ENCODE results near the gene TIMM8A. TPM values are rescaled to one million over a fixed set of nuclear protein-coding genes. Genes with fewer than 3 reads are reported as not detected.
A peak's percentile ranks its signal among the peaks of the same experiment; 100 is the strongest.
"Not testable (repeated sequence)": the region's sequence is repeated elsewhere in the genome, so short reads cannot be mapped to it uniquely, and the experiment has no call there.

The TIMM8A gene
- polyA plus RNA-seq, 1 donor: 21.5 TPM

- Histone ChIP-seq H3K27ac (ENCODE audit: low read length) (no peak overlapping the region), H3K9me3 (ENCODE audit: control insufficient read depth, low read depth, low read length) (no peaks in the 10 kb centered on the region), H3K4me3 (ENCODE audit: low read length) (no peak overlapping the region), H3K27me3 (ENCODE audit: control insufficient read depth, insufficient read depth, low read length) (no peaks in the 10 kb centered on the region), H3K4me1 (ENCODE audit: control insufficient read depth, insufficient read depth, low read length) (no peaks in the 10 kb centered on the region), H3K36me3 (ENCODE audit: control insufficient read depth, insufficient read depth, low read length) (no peaks in the 10 kb centered on the region)
- no peak for DNase-seq
- WGBS (ENCODE audit: insufficient coverage, low lambda C conversion rate): no CpG with 5 or more reads among the region's 3 CpGs
Observed at GRCh38 chrX:101362116-101362515, 13.6 kb upstream of the TIMM8A start.

GRCh38 chrX:101360390-101360789 is 11.8 kb upstream of the TIMM8A start:
- no peaks in the 10 kb centered on the region for H3K27me3 ChIP-seq (ENCODE audit: control insufficient read depth, insufficient read depth, low read length)
- no peak overlapping the region for H3K27ac ChIP-seq (ENCODE audit: low read length)
- no peaks in the 10 kb centered on the region for H3K4me1 ChIP-seq (ENCODE audit: control insufficient read depth, insufficient read depth, low read length)
- no peaks in the 10 kb centered on the region for H3K36me3 ChIP-seq (ENCODE audit: control insufficient read depth, insufficient read depth, low read length)
- H3K9me3 ChIP-seq (ENCODE audit: control insufficient read depth, low read depth, low read length): no peaks in the 10 kb centered on the region
- DNase-seq: no peak
- no peak overlapping the region for H3K4me3 ChIP-seq (ENCODE audit: low read length)
- no CpG with 5 or more reads among the region's 7 CpGs for WGBS (ENCODE audit: insufficient coverage, low lambda C conversion rate)

GRCh38 chrX:101359966-101360365 is 11.4 kb upstream of the TIMM8A start:
- no peaks in the 10 kb centered on the region for H3K9me3 ChIP-seq (ENCODE audit: control insufficient read depth, low read depth, low read length)
- no peaks in the 10 kb centered on the region for H3K27me3 ChIP-seq (ENCODE audit: control insufficient read depth, insufficient read depth, low read length)
- H3K4me3 ChIP-seq (ENCODE audit: low read length): no peak overlapping the region
- H3K36me3 ChIP-seq (ENCODE audit: control insufficient read depth, insufficient read depth, low read length): no peaks in the 10 kb centered on the region
- DNase-seq: no peak
- H3K4me1 ChIP-seq (ENCODE audit: control insufficient read depth, insufficient read depth, low read length): no peaks in the 10 kb centered on the region
- WGBS (ENCODE audit: insufficient coverage, low lambda C conversion rate): no CpG with 5 or more reads among the region's 1 CpG
- H3K27ac ChIP-seq (ENCODE audit: low read length): no peak overlapping the region

- H3K27ac ChIP-seq (ENCODE audit: low read length): no peak overlapping the region
- no peaks in the 10 kb centered on the region for H3K9me3 ChIP-seq (ENCODE audit: control insufficient read depth, low read depth, low read length)
- H3K27me3 ChIP-seq (ENCODE audit: control insufficient read depth, insufficient read depth, low read length): no peaks in the 10 kb centered on the region
- WGBS (ENCODE audit: insufficient coverage, low lambda C conversion rate): no CpG with 5 or more reads among the region's 5 CpGs
- DNase-seq: no peak
- no peak overlapping the region for H3K4me3 ChIP-seq (ENCODE audit: low read length)
- no peaks in the 10 kb centered on the region for H3K4me1 ChIP-seq (ENCODE audit: control insufficient read depth, insufficient read depth, low read length)
- no peaks in the 10 kb centered on the region for H3K36me3 ChIP-seq (ENCODE audit: control insufficient read depth, insufficient read depth, low read length)
Observed at GRCh38 chrX:101357166-101357795, 8.7 kb upstream of the TIMM8A start.

GRCh38 chrX:101349193-101349562 is 636 bp upstream of the TIMM8A start:
- H3K27ac ChIP-seq (ENCODE audit: low read length): peak overlapping the region; percentile 78

GRCh38 chrX:101347859-101348451 is 587 bp downstream of the TIMM8A start:
- Histone ChIP-seq H3K4me3 (ENCODE audit: low read length) (peak overlapping the region; percentile 80), H3K27me3 (ENCODE audit: control insufficient read depth, insufficient read depth, low read length) (no peaks in the 10 kb centered on the region), H3K27ac (ENCODE audit: low read length) (peak overlapping the region; percentile 78), H3K36me3 (ENCODE audit: control insufficient read depth, insufficient read depth, low read length) (peaks cover 2% of the 10 kb centered on the region), H3K4me1 (ENCODE audit: control insufficient read depth, insufficient read depth, low read length) (no peaks in the 10 kb centered on the region), H3K9me3 (ENCODE audit: control insufficient read depth, low read depth, low read length) (no peaks in the 10 kb centered on the region)
- no CpG with 5 or more reads among the region's 14 CpGs for WGBS (ENCODE audit: insufficient coverage, low lambda C conversion rate)
- DNase-seq: peak; percentile 16 to 55

More at GRCh38 chrX:101349193-101349562, 636 bp upstream of the TIMM8A start:
- no peak for DNase-seq
- Histone ChIP-seq H3K4me3 (ENCODE audit: low read length) (peak overlapping the region; percentile 80), H3K4me1 (ENCODE audit: control insufficient read depth, insufficient read depth, low read length) (no peaks in the 10 kb centered on the region), H3K27me3 (ENCODE audit: control insufficient read depth, insufficient read depth, low read length) (no peaks in the 10 kb centered on the region), H3K36me3 (ENCODE audit: control insufficient read depth, insufficient read depth, low read length) (peaks cover 2% of the 10 kb centered on the region), H3K9me3 (ENCODE audit: control insufficient read depth, low read depth, low read length) (no peaks in the 10 kb centered on the region)
- WGBS (ENCODE audit: insufficient coverage, low lambda C conversion rate): no CpG with 5 or more reads among the region's 4 CpGs

- no peaks in the 10 kb centered on the region for H3K27me3 ChIP-seq (ENCODE audit: control insufficient read depth, insufficient read depth, low read length)
- H3K4me1 ChIP-seq (ENCODE audit: control insufficient read depth, insufficient read depth, low read length): no peaks in the 10 kb centered on the region
- no peak overlapping the region for H3K27ac ChIP-seq (ENCODE audit: low read length)
- WGBS (ENCODE audit: insufficient coverage, low lambda C conversion rate): 100% methylated on average over 1 of the region's 4 CpGs
- H3K36me3 ChIP-seq (ENCODE audit: control insufficient read depth, insufficient read depth, low read length): no peaks in the 10 kb centered on the region
- no peaks in the 10 kb centered on the region for H3K9me3 ChIP-seq (ENCODE audit: control insufficient read depth, low read depth, low read length)
- no peak overlapping the region for H3K4me3 ChIP-seq (ENCODE audit: low read length)
- DNase-seq: no peak
Observed at GRCh38 chrX:101337776-101338271, 10.7 kb downstream of the TIMM8A start.

- not testable (repeated sequence) for H3K4me3 ChIP-seq (ENCODE audit: low read length); H3K36me3 ChIP-seq (ENCODE audit: control insufficient read depth, insufficient read depth, low read length); H3K4me1 ChIP-seq (ENCODE audit: control insufficient read depth, insufficient read depth, low read length); H3K9me3 ChIP-seq (ENCODE audit: control insufficient read depth, low read depth, low read length); H3K27ac ChIP-seq (ENCODE audit: low read length); H3K27me3 ChIP-seq (ENCODE audit: control insufficient read depth, insufficient read depth, low read length); DNase-seq
- WGBS (ENCODE audit: insufficient coverage, low lambda C conversion rate): no CpG with 5 or more reads among the region's 7 CpGs
Observed at GRCh38 chrX:101334310-101334709, 14.2 kb downstream of the TIMM8A start.

GRCh38 chrX:101326600-101326999 is 21.9 kb downstream of the TIMM8A start:
- not testable (repeated sequence) for H3K9me3 ChIP-seq (ENCODE audit: control insufficient read depth, low read depth, low read length); H3K4me1 ChIP-seq (ENCODE audit: control insufficient read depth, insufficient read depth, low read length); H3K27me3 ChIP-seq (ENCODE audit: control insufficient read depth, insufficient read depth, low read length); H3K36me3 ChIP-seq (ENCODE audit: control insufficient read depth, insufficient read depth, low read length); H3K27ac ChIP-seq (ENCODE audit: low read length); H3K4me3 ChIP-seq (ENCODE audit: low read length)
- peak; percentile 20 to 54 for DNase-seq
- no CpG with 5 or more reads among the region's 3 CpGs for WGBS (ENCODE audit: insufficient coverage, low lambda C conversion rate)

GRCh38 chrX:101303790-101304189 is 44.8 kb downstream of the TIMM8A start:
- Histone ChIP-seq H3K4me3 (ENCODE audit: low read length) (no peak overlapping the region), H3K4me1 (ENCODE audit: control insufficient read depth, insufficient read depth, low read length) (no peaks in the 10 kb centered on the region), H3K27ac (ENCODE audit: low read length) (no peak overlapping the region), H3K27me3 (ENCODE audit: control insufficient read depth, insufficient read depth, low read length) (no peaks in the 10 kb centered on the region), H3K9me3 (ENCODE audit: control insufficient read depth, low read depth, low read length) (no peaks in the 10 kb centered on the region), H3K36me3 (ENCODE audit: control insufficient read depth, insufficient read depth, low read length) (no peaks in the 10 kb centered on the region)
- no CpG with 5 or more reads among the region's 1 CpG for WGBS (ENCODE audit: insufficient coverage, low lambda C conversion rate)
- DNase-seq: no peak
